Upper lobe of left lung (tissue), 6 donors: ENCODE results near the gene SLC12A8. TPM values are rescaled to one million over a fixed set of nuclear protein-coding genes. Genes with fewer than 3 reads are reported as not detected.

Experiments
- ATAC-seq, 2 donors: fragments of 200-7000 bp; cut with Tn5 transposase; one replicate each; pipeline ENCODE4 v1.9.1; 2022; ENCODE audit warnings: mild to moderate bottlenecking in 2 of 2, moderate library complexity in 2 of 2; ENCODE audit not compliant: low FRiP score in 2 of 2
- DNase-seq, 2 donors: peaks; one replicate each; pipeline ENCODE4 v3.0.0-alpha.2; 2019 to 2020
- H3K27ac ChIP-seq, 4 donors: fragments of 200-600 bp; sonication (generic); one replicate each; pipeline ENCODE4 v1.5.1; 2016 to 2019
- H3K27me3 ChIP-seq, 4 donors: fragments of 200-600 bp; sonication (generic); one replicate each; pipeline ENCODE4 v1.5.1; 2017 to 2019
- H3K36me3 ChIP-seq, 4 donors: fragments of 200-600 bp; sonication (generic); one replicate each; pipeline ENCODE4 v1.5.1; 2016 to 2019
- H3K4me1 ChIP-seq, 4 donors: fragments of 200-600 bp; sonication (generic); one replicate each; pipeline ENCODE4 v1.5.1; 2018 to 2019
- H3K4me3 ChIP-seq, 4 donors: fragments of 200-600 bp; sonication (generic); one replicate each; pipeline ENCODE4 v1.5.1; 2017 to 2019; ENCODE audit warnings: mild to moderate bottlenecking in 2 of 4, moderate library complexity in 1 of 4
- H3K9me3 ChIP-seq, 4 donors: fragments of 200-600 bp; sonication (generic); one replicate each; pipeline ENCODE4 v1.5.1; 2018 to 2019
- CTCF ChIP-seq, 6 experiments: fragments of 450-650 bp in 4 of 6; fragments of 200-600 bp in 2 of 6; sonication (generic) in 2 of 6; IDR thresholded peaks; one replicate each; pipeline ENCODE4 v1.5.1; 2016 to 2019; ENCODE audit warnings: antibody characterized with exemption in 6 of 6
- EP300 ChIP-seq, 4 donors: sonication (generic); formaldehyde crosslinking; IDR thresholded peaks; one replicate each; pipeline ENCODE4 v1.5.1; 2017; ENCODE audit warnings: antibody characterized with exemption in 4 of 4, control low read depth in 2 of 4
- POLR2A ChIP-seq, 4 donors: fragments of 450-650 bp; IDR thresholded peaks; one replicate each; pipeline ENCODE4 v1.5.1; 2016 to 2017; ENCODE audit warnings: antibody characterized with exemption in 4 of 4, mild to moderate bottlenecking in 2 of 4
- POLR2AphosphoS5 ChIP-seq, 2 donors: sonication (generic); formaldehyde crosslinking; IDR thresholded peaks; one replicate each; pipeline ENCODE4 v1.5.1; 2017; ENCODE audit warnings: antibody characterized with exemption in 2 of 2
- WGBS, 2 donors: methylation state at CpG; one replicate each; pipeline ENCODE4 v1.1.5; 2017 to 2018; 5-methylcytosine and 5-hydroxymethylcytosine counted together
- total RNA-seq, 6 donors: library from RNA; depleted of rRNA in 4 of 6; stranded (reverse); fragments of >200 nt in 4 of 6; gene quantifications; one replicate each; pipeline versions ENCODE4 v1.1.0 to v1.2.1, GENCODE V29; 2016 to 2021
- donor health status: DM: no; HTN: no; CAD: no; lungs with moderate emphysema.
- donor health status: DM: no; HTN: yes; CAD: no; lungs with severe emphysema.

Gene SLC12A8
- total RNA-seq, 6 donors from 2014 or later, result 6.7 to 34.6 (median 15.0) TPM

- TF ChIP-seq EP300 (IDR thresholded peaks at IDR 0.05) (no peak), POLR2AphosphoS5 (IDR thresholded peaks at IDR 0.05) (no peak), POLR2A (IDR thresholded peaks at IDR 0.05) (no peak), CTCF (IDR thresholded peaks at IDR 0.05) (no peak)
- Histone ChIP-seq H3K9me3 (no peaks in the 10 kb centered on the region), H3K36me3 (peaks cover 0 to 22% (median 12%) of the 10 kb centered on the region in 4 donors), H3K4me1 (peaks cover 0 to 6% (median 2%) of the 10 kb centered on the region in 4 donors), H3K27me3 (no peaks in the 10 kb centered on the region), H3K27ac (no peak overlapping the region), H3K4me3 (no peak overlapping the region)
- 92 to 100% methylated on average over 2 to 3 of the region's 3 CpGs for WGBS, 2 donors
- ATAC-seq, result no peak
- no peak for DNase-seq
Observed at GRCh38 chr3:125232401-125232800, 19.9 kb upstream of the SLC12A8 start.

DNA sequence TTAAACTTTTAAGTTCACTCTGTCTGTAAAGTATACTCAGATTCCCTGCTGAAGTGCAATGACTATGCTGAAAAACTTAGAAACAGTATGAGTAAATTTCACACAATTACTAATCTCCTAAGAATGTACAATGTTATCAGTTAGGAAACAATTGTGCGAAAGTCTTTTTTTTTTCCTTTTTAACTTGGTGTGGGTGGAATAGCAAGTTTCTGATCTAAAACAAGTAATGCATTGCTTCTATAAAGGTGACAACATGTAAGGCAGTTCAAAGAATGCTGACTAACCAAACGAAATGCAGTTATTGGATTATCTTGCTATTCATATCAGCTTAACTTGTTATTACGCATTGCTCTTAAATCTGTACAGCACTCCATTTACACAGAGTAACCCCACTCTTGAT, 19.3 kb upstream of the SLC12A8 start:
- WGBS, 2 donors, result 79% methylated on average over 3 of the region's 3 CpGs
- DNase-seq (no peak), ATAC-seq (no peak)
- no peak for TF ChIP-seq POLR2A (IDR thresholded peaks at IDR 0.05)
- no peak for TF ChIP-seq POLR2AphosphoS5 (IDR thresholded peaks at IDR 0.05)
- no peak for TF ChIP-seq EP300 (IDR thresholded peaks at IDR 0.05)
- no peak for TF ChIP-seq CTCF (IDR thresholded peaks at IDR 0.05)
- Histone ChIP-seq H3K9me3 (no peaks in the 10 kb centered on the region), H3K27ac (no peak overlapping the region), H3K36me3 (peaks cover 0 to 24% (median 12%) of the 10 kb centered on the region in 4 donors), H3K27me3 (no peaks in the 10 kb centered on the region), H3K4me1 (peaks cover 0 to 6% (median 2%) of the 10 kb centered on the region in 4 donors), H3K4me3 (no peak overlapping the region)

GRCh38 chr3:125229707-125230106, 17.2 kb upstream of the SLC12A8 start:
- Histone ChIP-seq H3K27me3 (no peaks in the 10 kb centered on the region), H3K36me3 (peaks cover 0 to 25% (median 12%) of the 10 kb centered on the region in 4 donors), H3K27ac (no peak overlapping the region), H3K4me3 (no peak overlapping the region), H3K9me3 (no peaks in the 10 kb centered on the region), H3K4me1 (peaks cover 0 to 6% (median 0%) of the 10 kb centered on the region in 4 donors)
- TF ChIP-seq EP300 (IDR thresholded peaks at IDR 0.05) (no peak), POLR2A (IDR thresholded peaks at IDR 0.05) (no peak), CTCF (IDR thresholded peaks at IDR 0.05) (no peak), POLR2AphosphoS5 (IDR thresholded peaks at IDR 0.05) (no peak)
- no peak for DNase-seq
- WGBS, 2 donors, result 77 to 82% methylated on average over 1 of the region's 1 CpG
- ATAC-seq, result no peak

DNA sequence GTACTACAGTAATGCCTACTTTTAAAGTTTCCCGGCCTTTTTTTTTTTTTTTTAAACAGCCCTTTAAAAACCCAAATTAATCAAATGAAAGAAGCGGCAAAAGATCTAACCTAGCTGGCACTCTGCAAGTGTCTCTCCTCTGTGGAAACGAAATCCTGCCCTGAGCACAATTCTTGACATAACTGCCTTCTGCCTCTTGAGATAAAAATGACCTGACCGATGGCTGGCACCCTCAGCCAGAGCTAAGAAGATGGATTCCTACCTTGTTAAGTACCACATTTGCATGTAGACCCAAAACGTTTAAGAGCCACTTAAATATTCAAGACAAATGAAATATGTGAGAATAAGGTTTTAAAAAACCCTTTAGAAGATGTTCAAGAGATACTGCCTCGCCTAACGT, 16.6 kb upstream of the SLC12A8 start:
- 71 to 75% methylated on average over 7 of the region's 7 CpGs for WGBS, 2 donors
- Histone ChIP-seq H3K4me1 (peaks cover 0 to 6% (median 0%) of the 10 kb centered on the region in 4 donors), H3K9me3 (no peaks in the 10 kb centered on the region), H3K36me3 (peaks cover 0 to 25% (median 12%) of the 10 kb centered on the region in 4 donors), H3K4me3 (no peak overlapping the region), H3K27ac (no peak overlapping the region), H3K27me3 (no peaks in the 10 kb centered on the region)
- ATAC-seq (no peak), DNase-seq (no peak)
- TF ChIP-seq CTCF (IDR thresholded peaks at IDR 0.05) (no peak), POLR2A (IDR thresholded peaks at IDR 0.05) (no peak), POLR2AphosphoS5 (IDR thresholded peaks at IDR 0.05) (no peak), EP300 (IDR thresholded peaks at IDR 0.05) (no peak)

DNA sequence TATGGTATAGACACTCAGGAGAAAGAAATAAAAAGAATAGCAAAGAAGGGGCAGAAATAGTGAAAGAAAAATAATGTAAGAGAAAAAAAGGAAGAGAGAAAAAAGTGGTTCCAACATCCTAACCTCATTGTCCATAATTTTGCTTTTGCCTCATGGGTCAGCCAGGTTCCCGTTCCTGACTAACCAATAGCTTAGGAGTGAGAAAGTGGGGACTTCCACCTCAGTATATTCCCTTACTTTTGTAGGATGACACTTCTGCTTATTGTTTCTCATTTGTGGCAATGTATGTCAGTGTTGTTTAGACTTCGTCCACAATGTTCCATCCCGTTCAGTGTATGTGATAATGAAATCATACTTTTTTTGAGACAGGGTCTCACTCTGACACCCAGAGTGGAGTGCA, 9.3 kb upstream of the SLC12A8 start:
- Histone ChIP-seq H3K36me3 (peaks cover 0 to under 1% (median 0%) of the 10 kb centered on the region in 4 donors), H3K27me3 (no peaks in the 10 kb centered on the region), H3K4me1 (no peaks in the 10 kb centered on the region), H3K9me3 (no peaks in the 10 kb centered on the region), H3K27ac (no peak overlapping the region), H3K4me3 (no peak overlapping the region)
- 77 to 86% methylated on average over 3 of the region's 3 CpGs for WGBS, 2 donors
- ATAC-seq (no peak), DNase-seq (no peak)
- TF ChIP-seq POLR2A (IDR thresholded peaks at IDR 0.05), result no peak
- TF ChIP-seq POLR2AphosphoS5 (IDR thresholded peaks at IDR 0.05), result no peak
- TF ChIP-seq CTCF (IDR thresholded peaks at IDR 0.05), result no peak
- TF ChIP-seq EP300 (IDR thresholded peaks at IDR 0.05), result no peak
